GM21390 (cell line): ENCODE results near the gene MARCHF3.
"Not testable (repeated sequence)": the region's sequence is repeated elsewhere in the genome, so short reads cannot be mapped to it uniquely, and the experiment has no call there.

Experiments used
- ATAC-seq: cut with Tn5 transposase; IDR thresholded peaks from one replicate; pipeline ENCODE4 v1.9.1; 2021; ENCODE audit not compliant: unreplicated experiment

MARCHF3 gene

GRCh38 chr5:126853541-126854307 is 176.6 kb downstream of the MARCHF3 start:
- not testable (repeated sequence) for ATAC-seq

GRCh38 chr5:126852841-126853271 is 177.5 kb downstream of the MARCHF3 start:
- no peak for ATAC-seq

- peak; percentile 75 for ATAC-seq
These were observed 178.2 kb downstream of the MARCHF3 start for GRCh38 chr5:126852091-126852571.

- no peak for ATAC-seq
These were observed 178.8 kb downstream of the MARCHF3 start for GRCh38 chr5:126851501-126852011.

- no peak for ATAC-seq
These were observed 181.2 kb downstream of the MARCHF3 start for GRCh38 chr5:126849101-126849678.

- ATAC-seq = no peak
These were observed 182.1 kb downstream of the MARCHF3 start for GRCh38 chr5:126848253-126848652.

- ATAC-seq = no peak
These were observed 182.5 kb downstream of the MARCHF3 start for GRCh38 chr5:126847826-126848251.

- ATAC-seq = no peak
These were observed 182.9 kb downstream of the MARCHF3 start for GRCh38 chr5:126847456-126847820.

GRCh38 chr5:126846744-126847455 is 183.5 kb downstream of the MARCHF3 start:
- no peak for ATAC-seq

GRCh38 chr5:126846344-126846743 is 184.0 kb downstream of the MARCHF3 start:
- no peak for ATAC-seq

- peak; percentile 88 for ATAC-seq
These were observed 184.8 kb downstream of the MARCHF3 start for GRCh38 chr5:126845470-126846070.

GRCh38 chr5:126843375-126843774 is 187.0 kb downstream of the MARCHF3 start:
- ATAC-seq = not testable (repeated sequence)

- ATAC-seq = not testable (repeated sequence)
These were observed 191.0 kb downstream of the MARCHF3 start for GRCh38 chr5:126839407-126839806.

- no peak for ATAC-seq
These were observed 192.3 kb downstream of the MARCHF3 start for GRCh38 chr5:126837906-126838539.

- no peak for ATAC-seq
These were observed 193.1 kb downstream of the MARCHF3 start for GRCh38 chr5:126837242-126837641.

GRCh38 chr5:126836778-126837177 is 193.6 kb downstream of the MARCHF3 start:
- ATAC-seq = no peak

GRCh38 chr5:126831156-126831555 is 199.2 kb downstream of the MARCHF3 start:
- no peak for ATAC-seq

- no peak for ATAC-seq
These were observed 200.3 kb downstream of the MARCHF3 start for GRCh38 chr5:126830061-126830460.

GRCh38 chr5:126829098-126829497 is 201.3 kb downstream of the MARCHF3 start:
- no peak for ATAC-seq

GRCh38 chr5:126826619-126827215 is 203.6 kb downstream of the MARCHF3 start:
- no peak for ATAC-seq
